Measurements from ENCODE around the gene VPS37C. TPM values are rescaled to one million over a fixed set of nuclear protein-coding genes. Genes with fewer than 3 reads are reported as not detected.

The VPS37C gene
- total and polyA plus RNA-seq, 9 of the 15 experiments (the other 6 are each of a cell fraction or from before 2014, with no cell fraction given): 0.62 to 29.8 (median 11.5) TPM

DNA sequence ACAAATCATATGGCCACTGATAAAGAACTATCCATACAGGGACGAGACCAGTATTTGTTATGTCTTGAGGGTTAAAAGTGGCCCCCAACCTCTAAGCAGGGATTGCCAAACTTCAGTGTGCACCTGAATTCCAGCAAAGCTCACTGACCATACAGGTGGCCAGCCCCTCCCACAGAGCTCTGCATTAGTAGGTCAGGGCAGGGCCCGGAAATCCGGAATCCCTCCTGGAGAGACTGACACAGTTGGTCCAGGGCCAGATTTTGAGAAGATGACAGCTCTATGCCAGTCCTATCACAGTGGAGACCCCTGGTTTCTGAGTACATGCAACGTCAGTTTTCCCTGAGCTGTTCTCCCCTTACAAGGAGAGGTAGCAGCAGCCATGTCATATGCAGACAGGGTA, 20.8 kb downstream of the VPS37C start:
- ChIA-PET CTCF (ENCODE audit: low intra/inter-chr PET ratio) (no interaction called here), POLR2A (interaction anchor here (0.7 to 2.2 kb wide), 6 partner anchors 10 to 214 kb away, joined by 3 to 13 read pairs (median 4); no protein-coding TSS in a partner anchor)
- no TSS peak for BruUV-seq (replicated peaks)
- Histone ChIP-seq H3K27me3 (ENCODE audit: control insufficient read depth in 2 of 2, insufficient read depth in 2 of 2, low read length in 2 of 2) (no peaks in the 10 kb centered on the region), H3K9ac (ENCODE audit: insufficient read depth in 1 of 2, low read depth in 2 of 2, low read length in 2 of 2) (no peak overlapping the region), H3K79me2 (ENCODE audit: control insufficient read depth, insufficient read depth, low read length) (peaks cover 26% of the 10 kb centered on the region), H3K9me3 (replicated peaks; ENCODE audit: control insufficient read depth, insufficient read depth, low read depth, low read length) (no peaks in the 10 kb centered on the region), H4K20me1 (replicated peaks; ENCODE audit: control insufficient read depth, insufficient read depth, low read length) (peaks cover 11% of the 10 kb centered on the region; the same call in 1 of the 2 replicates), H3K4me3 (no peak overlapping the region), H3K9me1 (ENCODE audit: control insufficient read depth, insufficient read depth, low read length) (peaks cover 3% of the 10 kb centered on the region), H3K36me3 (ENCODE audit: control insufficient read depth, insufficient read depth, low read length) (peaks cover 15% of the 10 kb centered on the region; the same call in 2 of the 3 replicates), H3K27ac (ENCODE audit: extremely low read depth, low read depth, low read length) (no peak overlapping the region), H2AFZ (ENCODE audit: low read depth, low read length) (no peak overlapping the region), H3K4me2 (ENCODE audit: insufficient read depth, low read length) (no peak overlapping the region), H3K4me1 (replicated peaks in 1 of 2; ENCODE audit: control insufficient read depth in 2 of 2, insufficient read depth in 2 of 2, low read length in 2 of 2) (peaks cover 0 to 8% of the 10 kb centered on the region in 2 experiments; a peak in 3 of 5 replicates)
- in situ Hi-C loops (cut with MboI) (no loop called here), intact Hi-C loops (cut with micrococcal nuclease) (no loop called here)
- DNase-seq (ENCODE audit: extremely low read depth in 1 of 4, low spot score in 3 of 4) (no peak), ATAC-seq (no peak), FAIRE-seq (no peak)
- TF ChIP-seq, protein P1, sequence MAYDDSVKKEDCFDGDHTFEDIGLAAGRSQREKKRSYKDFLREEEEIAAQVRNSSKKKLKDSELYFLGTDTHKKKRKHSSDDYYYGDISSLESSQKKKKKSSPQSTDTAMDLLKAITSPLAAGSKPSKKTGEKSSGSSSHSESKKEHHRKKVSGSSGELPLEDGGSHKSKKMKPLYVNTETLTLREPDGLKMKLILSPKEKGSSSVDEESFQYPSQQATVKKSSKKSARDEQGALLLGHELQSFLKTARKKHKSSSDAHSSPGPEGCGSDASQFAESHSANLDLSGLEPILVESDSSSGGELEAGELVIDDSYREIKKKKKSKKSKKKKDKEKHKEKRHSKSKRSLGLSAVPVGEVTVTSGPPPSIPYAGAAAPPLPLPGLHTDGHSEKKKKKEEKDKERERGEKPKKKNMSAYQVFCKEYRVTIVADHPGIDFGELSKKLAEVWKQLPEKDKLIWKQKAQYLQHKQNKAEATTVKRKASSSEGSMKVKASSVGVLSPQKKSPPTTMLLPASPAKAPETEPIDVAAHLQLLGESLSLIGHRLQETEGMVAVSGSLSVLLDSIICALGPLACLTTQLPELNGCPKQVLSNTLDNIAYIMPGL (CRISPR knock-in tag; IDR thresholded peaks at IDR 0.05): no peak
- TF ChIP-seq, protein P2, sequence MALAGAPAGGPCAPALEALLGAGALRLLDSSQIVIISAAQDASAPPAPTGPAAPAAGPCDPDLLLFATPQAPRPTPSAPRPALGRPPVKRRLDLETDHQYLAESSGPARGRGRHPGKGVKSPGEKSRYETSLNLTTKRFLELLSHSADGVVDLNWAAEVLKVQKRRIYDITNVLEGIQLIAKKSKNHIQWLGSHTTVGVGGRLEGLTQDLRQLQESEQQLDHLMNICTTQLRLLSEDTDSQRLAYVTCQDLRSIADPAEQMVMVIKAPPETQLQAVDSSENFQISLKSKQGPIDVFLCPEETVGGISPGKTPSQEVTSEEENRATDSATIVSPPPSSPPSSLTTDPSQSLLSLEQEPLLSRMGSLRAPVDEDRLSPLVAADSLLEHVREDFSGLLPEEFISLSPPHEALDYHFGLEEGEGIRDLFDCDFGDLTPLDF (CRISPR knock-in tag; IDR thresholded peaks at IDR 0.05): no peak
- TF ChIP-seq TBL1XR1 (IDR thresholded peaks at IDR 0.05; ENCODE audit: low read length in 2 of 2) (no peak), ZNF57 (CRISPR knock-in tag; IDR thresholded peaks at IDR 0.05) (no peak), EHMT2 (IDR thresholded peaks at IDR 0.05) (no peak), ZNF431 (CRISPR knock-in tag; IDR thresholded peaks at IDR 0.05) (no peak)
- 81% methylated on average over 4 of the region's 4 CpGs for WGBS (ENCODE audit: insufficient coverage, low coverage, missing lambda C conversion rate)
